Measurements from ENCODE around the gene PGPEP1.
A peak's percentile ranks its signal among the peaks of the same experiment; 100 is the strongest.
"Not testable (repeated sequence)": the region's sequence is repeated elsewhere in the genome, so short reads cannot be mapped to it uniquely, and the experiment has no call there.

Gene PGPEP1

GRCh38 chr19:18364277-18364825 lies 24.0 kb downstream of the PGPEP1 start:
- DNase-seq (ENCODE audit: low spot score): not testable (repeated sequence)

GRCh38 chr19:18364826-18365528 lies 24.6 kb downstream of the PGPEP1 start:
- DNase-seq (ENCODE audit: low spot score): peak; percentile 99

GRCh38 chr19:18366021-18366435 lies 25.6 kb downstream of the PGPEP1 start:
- DNase-seq (ENCODE audit: low spot score): peak; percentile 55

- DNase-seq (ENCODE audit: low spot score): no peak
Measured at GRCh38 chr19:18368504-18369222, 28.3 kb downstream of the PGPEP1 start.

- no peak for DNase-seq (ENCODE audit: low spot score)
Measured at GRCh38 chr19:18373407-18373891, 33.1 kb downstream of the PGPEP1 start.

GRCh38 chr19:18373892-18374629 lies 33.7 kb downstream of the PGPEP1 start:
- DNase-seq (ENCODE audit: low spot score): peak; percentile 99

- DNase-seq (ENCODE audit: low spot score): no peak
Measured at GRCh38 chr19:18377026-18377425, 36.6 kb downstream of the PGPEP1 start.

- DNase-seq (ENCODE audit: low spot score): peak; percentile 96
Measured at GRCh38 chr19:18379803-18380747, 39.7 kb downstream of the PGPEP1 start.

GRCh38 chr19:18380843-18381242 lies 40.4 kb downstream of the PGPEP1 start:
- DNase-seq (ENCODE audit: low spot score): no peak

- peak; percentile 80 for DNase-seq (ENCODE audit: low spot score)
Measured at GRCh38 chr19:18383622-18384021, 43.2 kb downstream of the PGPEP1 start.

- no peak for DNase-seq (ENCODE audit: low spot score)
Measured at GRCh38 chr19:18384775-18385174, 44.4 kb downstream of the PGPEP1 start.

- DNase-seq (ENCODE audit: low spot score): no peak
Measured at GRCh38 chr19:18385359-18385674, 44.9 kb downstream of the PGPEP1 start.

- peak; percentile 85 for DNase-seq (ENCODE audit: low spot score)
Measured at GRCh38 chr19:18385675-18386542, 45.5 kb downstream of the PGPEP1 start, which contains the start of gene GDF15. TSS of gene GDF15 (plus strand) at chr19:18386158. CDS start at chr19:18386190, 32 bp downstream.

GRCh38 chr19:18386543-18387271 lies 46.3 kb downstream of the PGPEP1 start:
- DNase-seq (ENCODE audit: low spot score): no peak

GRCh38 chr19:18388100-18388959 lies 47.9 kb downstream of the PGPEP1 start:
- peak; percentile 86 for DNase-seq (ENCODE audit: low spot score)

GRCh38 chr19:18388960-18389725 lies 48.7 kb downstream of the PGPEP1 start:
- DNase-seq (ENCODE audit: low spot score): no peak

GRCh38 chr19:18389726-18390064 lies 49.3 kb downstream of the PGPEP1 start:
- DNase-seq (ENCODE audit: low spot score): no peak
